GM12875 (cell line): ENCODE data around the gene GAB2.
A peak's percentile ranks its signal among the peaks of the same experiment; 100 is the strongest.
"Not testable (repeated sequence)": the region's sequence is repeated elsewhere in the genome, so short reads cannot be mapped to it uniquely, and the experiment has no call there.

Experiments
- H3K4me3 ChIP-seq: one replicate; pipeline ENCODE4 v1.5.1; 2011; ENCODE audit warnings: low read depth, low read length, control low read depth
- CTCF ChIP-seq: IDR thresholded peaks from 2 replicates; pipeline ENCODE4 v1.5.1; 2011; ENCODE audit warnings: low read depth, mild to moderate bottlenecking, control low read depth, inconsistent platforms, low read length, moderate library complexity, borderline replicate concordance; ENCODE audit not compliant: insufficient read depth

The GAB2 gene

GRCh38 chr11:78234006-78234405 is 183.6 kb downstream of the GAB2 start:
- no peak overlapping the region for H3K4me3 ChIP-seq
- no peak for TF ChIP-seq CTCF

- not testable (repeated sequence) for H3K4me3 ChIP-seq
Measured at GRCh38 chr11:78233046-78233445, 184.6 kb downstream of the GAB2 start.

GRCh38 chr11:78231962-78232501 is 185.6 kb downstream of the GAB2 start:
- no peak overlapping the region for H3K4me3 ChIP-seq
- TF ChIP-seq CTCF: no peak

- H3K4me3 ChIP-seq: no peak overlapping the region
- TF ChIP-seq CTCF: no peak
Measured at GRCh38 chr11:78230161-78230877, 187.3 kb downstream of the GAB2 start.

- no peak for TF ChIP-seq CTCF
- no peak overlapping the region for H3K4me3 ChIP-seq
Measured at GRCh38 chr11:78229106-78229505, 188.5 kb downstream of the GAB2 start.

- TF ChIP-seq CTCF: peak; percentile 51; the same call in 1 of the 2 replicates
- no peak overlapping the region for H3K4me3 ChIP-seq
Measured at GRCh38 chr11:78228467-78228866, 189.2 kb downstream of the GAB2 start.

- H3K4me3 ChIP-seq: no peak overlapping the region
- no peak for TF ChIP-seq CTCF
Measured at GRCh38 chr11:78227921-78228320, 189.7 kb downstream of the GAB2 start.
